Smooth muscle cell (in vitro differentiated cells): ENCODE measurements around the gene KRT12. TPM values are rescaled to one million over a fixed set of nuclear protein-coding genes. Genes with fewer than 3 reads are reported as not detected.

Experiments
- DNase-seq: peaks from one replicate; lab custom pipeline; 2025; ENCODE audit not compliant: unreplicated experiment; lab: John Stamatoyannopoulos, UW
- H2AFZ ChIP-seq: fragments of 200-600 bp; sonication (generic); 2 replicates; pipeline ENCODE4 v1.6.0; 2016; ENCODE audit warnings: antibody characterized with exemption, low read depth, mild to moderate bottlenecking
- H3F3A ChIP-seq: fragments of 200-600 bp; sonication (generic); 2 replicates; pipeline ENCODE4 v1.6.0; 2017; ENCODE audit warnings: antibody characterized with exemption, low read depth
- H3K27ac ChIP-seq: fragments of 200-600 bp; sonication (generic); 2 replicates; pipeline ENCODE4 v1.5.1; 2016; ENCODE audit warnings: low read depth, mild to moderate bottlenecking
- H3K27me3 ChIP-seq: fragments of 200-600 bp; sonication (generic); 2 replicates; pipeline ENCODE4 v1.6.1; 2016; ENCODE audit warnings: low read depth, mild to moderate bottlenecking
- H3K36me3 ChIP-seq: fragments of 200-600 bp; sonication (generic); 2 replicates; pipeline ENCODE4 v1.5.1; 2016; ENCODE audit warnings: low read depth
- H3K4me1 ChIP-seq: fragments of 200-600 bp; sonication (generic); 2 replicates; pipeline ENCODE4 v1.5.1; 2016; ENCODE audit warnings: low read depth
- H3K4me2 ChIP-seq: fragments of 200-600 bp; sonication (generic); 2 replicates; pipeline ENCODE4 v1.6.0; 2016; ENCODE audit warnings: mild to moderate bottlenecking
- H3K4me3 ChIP-seq: fragments of 200-600 bp; sonication (generic); 2 replicates; pipeline ENCODE4 v1.5.1; 2016; ENCODE audit warnings: mild to moderate bottlenecking
- H3K79me2 ChIP-seq: fragments of 200-600 bp; sonication (generic); 2 replicates; pipeline ENCODE4 v1.6.0; 2016; ENCODE audit warnings: low read depth, mild to moderate bottlenecking
- H3K9ac ChIP-seq: fragments of 200-600 bp; sonication (generic); 2 replicates; pipeline ENCODE4 v1.6.0; 2016; ENCODE audit warnings: low read depth
- H3K9me3 ChIP-seq: fragments of 200-600 bp; sonication (generic); replicated peaks from 2 replicates; pipeline ENCODE4 v1.5.1; 2016; ENCODE audit warnings: low read depth
- H4K20me1 ChIP-seq: fragments of 200-600 bp; sonication (generic); 2 replicates; pipeline ENCODE4 v1.6.0; 2016; ENCODE audit warnings: low read depth
- WGBS: methylation state at CpG from one replicate; pipeline ENCODE4 v1.1.7; 2016; ENCODE audit warnings: low lambda C conversion rate; 5-methylcytosine and 5-hydroxymethylcytosine counted together
- polyA plus RNA-seq: library from polyadenylated mRNA; unstranded; fragments of >200 nt; fragmentation: Nextera tagmentation; extraction: Ambion mirVana; gene quantifications from 2 replicates; pipeline ENCODE4 v1.2.1, GENCODE V29; 2016
- total RNA-seq: library from RNA; depleted of rRNA; stranded (reverse); fragments of >200 nt; gene quantifications from 2 replicates; pipeline ENCODE4 v1.2.3, GENCODE V29; 2014
- TF ChIP-seq, protein P1 (sequence below): fragments of 200-600 bp; sonication (generic); IDR thresholded peaks from 2 replicates; pipeline ENCODE4 v1.5.1; 2017; ENCODE audit warnings: borderline replicate concordance, mild to moderate bottlenecking, antibody characterized with exemption; ENCODE audit not compliant: insufficient read depth, poor library complexity, severe bottlenecking

KRT12 gene
- total and polyA plus RNA-seq, 2 experiments from 2014 or later: not detected

DNA sequence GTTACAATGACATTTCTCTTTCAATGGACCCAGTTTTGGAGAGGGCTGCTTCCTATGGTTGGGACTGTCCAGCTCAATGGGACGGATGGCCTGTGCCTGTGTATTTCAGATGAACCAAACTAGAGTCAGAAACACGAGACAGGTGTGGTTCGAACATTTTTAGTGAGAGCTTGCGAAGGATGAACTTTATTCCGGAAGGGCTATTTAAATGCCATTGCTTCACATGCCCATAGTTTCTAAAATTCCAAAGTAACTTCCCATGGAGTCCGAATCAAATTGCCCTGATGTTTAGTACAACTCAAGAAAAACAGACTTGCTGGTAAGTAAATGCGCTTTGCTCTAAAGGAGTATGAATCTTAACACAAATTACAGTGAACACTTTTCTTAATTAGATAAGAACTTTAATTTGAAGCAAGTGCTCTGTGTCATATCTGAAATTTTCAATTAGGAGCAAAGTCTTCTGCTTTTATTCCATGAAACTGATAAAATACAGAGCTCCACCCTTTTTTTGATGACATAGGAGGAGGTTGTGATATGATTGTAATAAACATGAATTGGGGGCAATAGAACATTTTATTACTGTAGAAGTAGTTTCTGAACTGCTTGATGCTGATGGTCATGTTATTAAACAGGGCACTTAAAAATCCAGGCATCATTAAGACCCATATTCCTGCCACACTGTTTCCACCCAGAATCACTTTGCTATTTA lies 16.8 kb upstream of the KRT12 start:
- Histone ChIP-seq H3F3A (no peaks in the 10 kb centered on the region), H3K4me3 (no peak overlapping the region), H3K36me3 (no peaks in the 10 kb centered on the region), H3K79me2 (no peaks in the 10 kb centered on the region), H3K4me2 (no peak overlapping the region), H3K9me3 (no peaks in the 10 kb centered on the region), H4K20me1 (no peaks in the 10 kb centered on the region), H2AFZ (no peak overlapping the region), H3K27ac (no peak overlapping the region), H3K9ac (no peak overlapping the region), H3K4me1 (no peaks in the 10 kb centered on the region), H3K27me3 (peaks cover 10% of the 10 kb centered on the region)
- no peak for DNase-seq
- TF ChIP-seq, protein P1, sequence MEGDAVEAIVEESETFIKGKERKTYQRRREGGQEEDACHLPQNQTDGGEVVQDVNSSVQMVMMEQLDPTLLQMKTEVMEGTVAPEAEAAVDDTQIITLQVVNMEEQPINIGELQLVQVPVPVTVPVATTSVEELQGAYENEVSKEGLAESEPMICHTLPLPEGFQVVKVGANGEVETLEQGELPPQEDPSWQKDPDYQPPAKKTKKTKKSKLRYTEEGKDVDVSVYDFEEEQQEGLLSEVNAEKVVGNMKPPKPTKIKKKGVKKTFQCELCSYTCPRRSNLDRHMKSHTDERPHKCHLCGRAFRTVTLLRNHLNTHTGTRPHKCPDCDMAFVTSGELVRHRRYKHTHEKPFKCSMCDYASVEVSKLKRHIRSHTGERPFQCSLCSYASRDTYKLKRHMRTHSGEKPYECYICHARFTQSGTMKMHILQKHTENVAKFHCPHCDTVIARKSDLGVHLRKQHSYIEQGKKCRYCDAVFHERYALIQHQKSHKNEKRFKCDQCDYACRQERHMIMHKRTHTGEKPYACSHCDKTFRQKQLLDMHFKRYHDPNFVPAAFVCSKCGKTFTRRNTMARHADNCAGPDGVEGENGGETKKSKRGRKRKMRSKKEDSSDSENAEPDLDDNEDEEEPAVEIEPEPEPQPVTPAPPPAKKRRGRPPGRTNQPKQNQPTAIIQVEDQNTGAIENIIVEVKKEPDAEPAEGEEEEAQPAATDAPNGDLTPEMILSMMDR: no peak
- WGBS: 91% methylated on average over 7 of the region's 7 CpGs

DNA sequence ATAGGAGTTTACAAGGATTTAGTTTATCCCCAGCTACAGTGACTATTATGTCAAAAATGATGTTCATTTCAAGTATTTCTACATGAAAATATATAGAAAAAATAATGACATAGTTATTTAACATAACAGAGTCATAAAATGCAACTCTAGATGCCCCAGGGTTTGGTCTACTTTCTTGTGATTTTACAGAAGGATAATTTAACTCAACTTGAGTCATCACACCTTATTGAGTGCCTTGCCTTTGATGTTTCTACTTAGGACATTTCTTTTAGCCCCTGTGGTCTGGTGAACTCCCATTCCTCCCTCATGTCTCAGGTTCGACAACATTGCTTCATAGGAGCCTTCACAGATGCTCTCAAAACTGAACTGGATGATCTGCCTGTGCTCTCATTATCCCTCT lies 16.0 kb upstream of the KRT12 start:
- TF ChIP-seq, protein P1: no peak
- H3K9ac ChIP-seq: no peak overlapping the region
- H3K4me3 ChIP-seq: no peak overlapping the region
- WGBS: 77% methylated on average over 1 of the region's 1 CpG
- H3K27ac ChIP-seq: no peak overlapping the region
- no peaks in the 10 kb centered on the region for H3K79me2 ChIP-seq
- H3F3A ChIP-seq: no peaks in the 10 kb centered on the region
- H2AFZ ChIP-seq: no peak overlapping the region
- H3K4me2 ChIP-seq: no peak overlapping the region
- H3K9me3 ChIP-seq: no peaks in the 10 kb centered on the region
- no peaks in the 10 kb centered on the region for H3K36me3 ChIP-seq
- DNase-seq: no peak
- H3K4me1 ChIP-seq: no peaks in the 10 kb centered on the region
- H4K20me1 ChIP-seq: no peaks in the 10 kb centered on the region
- peaks cover 2% of the 10 kb centered on the region for H3K27me3 ChIP-seq

DNA sequence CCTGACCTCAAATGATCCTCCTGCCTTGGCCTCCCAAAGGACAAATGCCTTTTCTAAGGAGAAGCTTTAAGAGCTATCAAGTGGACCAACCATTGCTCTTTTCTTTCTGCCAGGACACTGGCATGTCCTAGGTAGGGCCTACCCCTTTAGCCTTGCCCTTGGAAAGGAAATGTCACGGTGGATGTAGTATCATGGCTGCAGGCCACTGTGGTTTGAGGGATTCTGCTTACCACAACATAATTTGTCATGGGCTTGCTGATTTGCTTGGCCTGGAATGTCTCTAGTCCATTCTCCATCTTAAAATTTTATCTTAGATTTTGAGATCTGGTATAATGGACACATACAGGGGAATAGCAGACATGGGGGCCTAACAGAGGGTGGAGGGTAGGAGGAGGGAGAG lies 12.0 kb upstream of the KRT12 start:
- Histone ChIP-seq H3K4me3 (no peak overlapping the region), H3K9me3 (no peaks in the 10 kb centered on the region), H3K9ac (no peak overlapping the region), H3F3A (no peaks in the 10 kb centered on the region), H3K27ac (no peak overlapping the region), H3K4me2 (no peak overlapping the region), H4K20me1 (no peaks in the 10 kb centered on the region), H2AFZ (no peak overlapping the region), H3K27me3 (no peaks in the 10 kb centered on the region), H3K4me1 (no peaks in the 10 kb centered on the region), H3K79me2 (no peaks in the 10 kb centered on the region), H3K36me3 (no peaks in the 10 kb centered on the region)
- 50% methylated on average over 1 of the region's 1 CpG for WGBS
- TF ChIP-seq, protein P1: no peak
- DNase-seq: no peak

DNA sequence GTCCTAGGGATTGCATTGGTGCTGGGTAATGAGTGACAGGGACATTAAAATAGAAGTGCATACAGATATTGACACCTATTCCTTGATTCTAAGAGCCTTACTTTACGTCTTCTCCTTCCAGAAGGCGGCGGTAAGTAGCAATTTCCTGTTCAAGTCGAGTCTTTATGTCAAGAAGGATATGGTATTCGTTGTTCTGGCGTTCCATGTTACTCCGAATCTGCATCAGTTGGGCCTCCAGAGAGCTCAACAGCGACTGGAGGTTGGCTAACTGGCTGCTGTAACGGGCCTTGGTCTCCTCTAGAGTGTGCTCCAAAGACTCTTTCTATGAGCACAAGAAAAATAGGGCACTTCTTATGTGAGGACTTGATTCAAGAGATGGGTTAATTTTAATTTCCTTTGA lies 11.0 kb upstream of the KRT12 start:
- no peak overlapping the region for H3K9ac ChIP-seq
- H3K4me2 ChIP-seq: no peak overlapping the region
- no peak overlapping the region for H3K4me3 ChIP-seq
- no peaks in the 10 kb centered on the region for H4K20me1 ChIP-seq
- TF ChIP-seq, protein P1: no peak
- H3F3A ChIP-seq: no peaks in the 10 kb centered on the region
- H3K27ac ChIP-seq: no peak overlapping the region
- no peaks in the 10 kb centered on the region for H3K27me3 ChIP-seq
- no peaks in the 10 kb centered on the region for H3K79me2 ChIP-seq
- 93% methylated on average over 9 of the region's 9 CpGs for WGBS
- no peak overlapping the region for H2AFZ ChIP-seq
- H3K9me3 ChIP-seq: no peaks in the 10 kb centered on the region
- H3K4me1 ChIP-seq: no peaks in the 10 kb centered on the region
- DNase-seq: no peak
- H3K36me3 ChIP-seq: no peaks in the 10 kb centered on the region
